Measurements from ENCODE around the gene SLC25A38.

Gene SLC25A38

DNA sequence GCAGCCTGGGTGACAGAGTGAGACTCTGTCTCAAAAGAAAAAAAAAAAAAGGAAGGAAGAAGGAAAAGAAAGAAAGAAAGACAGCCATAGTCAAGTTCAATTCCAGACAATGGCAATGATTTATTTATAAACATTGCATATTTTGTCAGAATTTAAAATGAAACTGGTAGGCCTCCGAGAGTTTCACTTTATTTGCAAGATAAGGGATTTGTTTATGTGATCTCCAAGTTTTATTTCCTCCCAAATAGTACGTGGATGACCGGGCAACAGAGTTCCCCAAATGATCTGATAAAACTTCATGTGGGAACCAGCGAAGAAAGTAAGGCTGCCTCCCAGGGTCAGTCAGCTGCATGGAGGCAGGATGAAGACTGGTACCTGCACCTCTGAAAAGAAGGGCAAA is 55.7 kb downstream of the SLC25A38 start:
- DNase-seq, result no peak

DNA sequence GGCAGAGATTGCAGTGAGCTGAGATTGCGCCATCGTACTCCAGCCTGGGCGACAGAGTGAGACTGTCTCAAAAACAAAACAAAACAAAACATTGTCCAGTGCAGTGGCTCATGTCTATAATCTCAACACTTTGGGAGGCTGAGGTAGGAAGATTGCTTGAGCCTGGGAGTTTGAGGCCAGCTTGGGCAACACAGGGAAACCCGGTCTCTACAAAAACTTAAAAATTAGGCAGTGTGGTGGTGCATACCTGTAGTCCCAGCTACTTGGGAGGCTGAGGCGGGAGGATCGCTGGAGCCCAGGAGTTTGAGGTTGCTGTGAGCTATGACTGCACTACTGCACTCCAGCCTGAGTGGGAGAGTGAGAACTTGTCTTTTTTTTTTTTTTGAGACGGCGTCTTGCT is 57.1 kb downstream of the SLC25A38 start:
- DNase-seq, result no peak

DNA sequence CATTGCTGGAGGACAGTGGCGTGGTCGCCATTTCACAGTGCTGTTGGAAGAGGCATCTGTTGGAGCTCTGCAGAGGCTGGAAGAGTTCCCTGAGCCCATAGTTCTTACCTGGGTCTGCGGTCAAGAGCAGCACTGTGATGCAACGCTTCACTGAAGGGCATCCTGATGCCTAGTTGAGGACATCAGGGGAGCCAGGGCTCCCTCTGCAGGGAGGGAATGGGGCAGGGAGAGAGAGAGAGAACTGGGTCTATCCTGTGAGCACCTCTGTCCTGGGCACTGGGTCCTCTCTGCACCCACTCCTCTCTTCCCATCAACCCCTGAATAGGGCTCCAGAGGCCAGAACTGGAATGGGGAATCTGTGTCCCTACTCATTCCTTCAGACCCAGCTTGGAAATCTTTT is 60.4 kb downstream of the SLC25A38 start:
- no peak for DNase-seq

DNA sequence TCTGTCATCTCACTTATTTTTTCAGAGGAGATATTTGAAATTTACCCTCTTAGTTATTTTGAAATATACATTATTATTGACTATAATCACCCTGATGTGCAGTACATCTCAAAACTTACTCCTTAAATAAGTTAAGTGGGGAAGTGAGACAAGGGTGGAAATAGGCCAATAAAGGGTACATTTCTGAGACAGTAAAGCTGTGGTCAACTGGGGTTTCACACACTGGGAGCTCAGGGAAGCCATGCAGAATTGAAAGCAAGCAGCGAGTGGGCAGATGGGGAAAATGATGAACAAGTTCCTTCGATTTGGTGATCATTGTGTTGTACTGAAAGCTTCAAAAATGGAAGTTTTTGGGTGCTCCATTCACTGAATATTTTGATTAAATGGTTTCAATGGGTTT is 62.8 kb downstream of the SLC25A38 start:
- peak; percentile 31 to 39 for DNase-seq

DNA sequence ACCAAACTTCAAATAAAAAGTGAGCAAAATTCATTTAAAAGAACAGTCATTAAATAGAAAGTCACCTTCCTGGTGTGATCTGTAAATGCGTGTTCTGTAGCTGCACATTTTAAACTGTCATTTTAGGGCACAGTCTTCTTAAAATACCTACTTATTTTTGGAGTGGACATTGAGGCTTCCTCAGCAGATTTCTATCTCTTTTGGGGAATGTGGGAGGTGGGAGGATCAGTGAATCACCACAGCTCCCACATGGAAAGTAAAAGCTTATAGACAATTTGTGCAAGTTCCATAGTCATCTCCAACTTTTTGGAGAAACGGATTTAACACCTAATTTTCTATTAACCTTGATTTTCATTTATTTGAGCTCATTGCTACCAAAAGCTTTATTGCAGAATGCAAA is 63.3 kb downstream of the SLC25A38 start:
- DNase-seq, result no peak
